Skin epidermis (tissue), 12 donors: ENCODE results near the gene FMNL3.

Experiments
- H3K27ac ChIP-seq, 21 experiments: fragments of 200-600 bp; sonication (generic) in 11 of 21; one replicate each; pipeline ENCODE4 v1.5.0; 2020; ENCODE audit warnings: mild to moderate bottlenecking in 3 of 21, inconsistent platforms in 2 of 21, moderate library complexity in 2 of 21
- H3K4me3 ChIP-seq, 7 experiments: fragments of 200-600 bp; sonication (generic) in 2 of 7; one replicate each; pipeline ENCODE4 v1.5.0; 2020; ENCODE audit warnings: inconsistent platforms in 2 of 7, mild to moderate bottlenecking in 2 of 7, moderate library complexity in 1 of 7

The FMNL3 gene

DNA sequence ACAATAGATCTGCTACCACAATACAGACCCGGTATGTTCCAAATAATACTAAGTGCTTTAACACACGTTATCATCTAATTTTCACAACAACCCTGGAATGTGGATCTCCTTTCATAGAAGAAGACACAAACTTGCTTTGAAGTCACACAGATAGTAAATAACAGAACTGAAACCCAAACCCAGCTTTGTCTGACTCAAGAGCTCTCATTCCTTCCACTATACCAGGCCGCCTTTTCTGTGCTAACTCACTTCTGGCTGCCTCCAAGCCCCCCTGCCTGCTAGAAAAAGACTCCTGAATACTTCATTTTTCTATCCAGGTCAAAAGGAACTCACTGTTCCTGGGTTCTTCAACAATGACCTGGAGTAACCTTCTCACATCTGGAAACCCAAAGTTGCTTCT lies 46.0 kb downstream of the FMNL3 start:
- peak overlapping the region in 7 of 21 experiments; percentile 14 to 95 (median 86) for H3K27ac ChIP-seq
- H3K4me3 ChIP-seq: no peak overlapping the region

DNA sequence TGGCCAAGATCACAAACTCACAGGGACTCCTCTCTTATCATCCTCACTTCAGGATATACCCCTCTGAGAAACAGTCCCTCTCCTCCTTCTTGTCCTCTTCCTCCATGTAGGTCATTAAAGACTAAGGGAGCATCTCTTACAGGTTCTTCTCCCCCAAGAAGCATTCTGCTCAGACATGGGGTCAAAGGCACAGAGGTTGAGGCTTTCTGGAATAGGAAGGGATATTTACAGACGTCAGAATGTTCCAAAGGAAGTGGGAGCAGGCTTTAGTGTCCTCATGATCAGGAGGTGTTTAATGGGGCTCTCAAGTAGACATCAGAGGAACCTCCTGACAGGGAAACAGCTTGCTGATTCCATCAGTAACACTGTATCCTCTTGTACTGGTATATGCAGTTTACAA lies 47.5 kb downstream of the FMNL3 start:
- H3K4me3 ChIP-seq: no peak overlapping the region
- H3K27ac ChIP-seq: no peak overlapping the region

DNA sequence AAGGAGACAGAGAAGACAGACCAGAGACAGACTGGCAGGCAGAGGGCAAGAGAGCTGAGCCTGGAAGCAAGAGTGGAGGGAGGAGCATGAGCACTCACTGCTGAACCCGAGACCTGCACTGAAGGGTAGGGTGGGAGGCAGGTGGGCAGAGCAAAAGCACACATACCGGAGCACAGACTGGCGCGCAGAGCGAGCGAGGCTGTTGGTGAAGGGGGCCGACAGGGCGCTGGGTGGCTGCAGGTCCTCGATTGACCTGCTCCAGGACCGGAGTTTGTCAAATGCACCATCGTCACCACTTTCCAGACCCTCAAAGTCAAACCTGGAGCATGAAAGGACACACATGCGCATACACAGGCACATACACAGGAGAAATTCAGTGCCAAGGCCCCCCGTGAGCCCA lies 48.9 kb downstream of the FMNL3 start:
- Histone ChIP-seq H3K4me3 (no peak overlapping the region), H3K27ac (no peak overlapping the region)

DNA sequence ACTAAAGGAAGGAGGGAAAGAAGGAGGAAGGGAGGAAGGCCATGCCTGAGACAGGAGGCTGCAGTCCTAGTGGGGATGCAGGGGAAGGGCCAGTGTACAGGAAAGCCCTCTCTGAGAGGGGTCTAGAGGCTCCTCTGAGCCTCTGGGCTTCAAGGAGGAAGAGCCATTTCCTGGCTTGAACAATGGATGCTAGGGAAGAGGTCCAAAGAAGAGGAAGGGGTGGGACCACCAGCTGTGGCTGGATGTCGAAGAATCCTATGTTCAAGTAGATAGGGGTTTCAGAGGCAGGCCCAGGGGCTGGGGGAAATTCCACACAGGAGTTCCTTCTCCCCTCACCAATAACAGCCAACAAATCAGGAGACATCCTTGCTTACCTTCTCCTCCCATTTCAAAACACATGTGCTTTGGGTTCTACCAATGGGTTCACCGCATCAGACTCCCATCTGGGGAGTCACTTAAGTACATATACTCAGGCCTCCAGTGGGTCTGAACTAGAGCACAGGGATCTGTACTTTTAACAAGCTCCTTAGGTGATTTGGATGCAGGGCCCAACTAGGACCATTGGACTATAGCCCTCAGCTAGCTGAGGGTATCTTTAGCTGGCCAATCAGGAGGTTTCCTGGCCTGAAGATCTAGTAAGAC lies 51.5 kb downstream of the FMNL3 start:
- peak overlapping the region in 5 of 21 experiments; percentile 22 to 63 (median 49) for H3K27ac ChIP-seq
- H3K4me3 ChIP-seq: no peak overlapping the region

DNA sequence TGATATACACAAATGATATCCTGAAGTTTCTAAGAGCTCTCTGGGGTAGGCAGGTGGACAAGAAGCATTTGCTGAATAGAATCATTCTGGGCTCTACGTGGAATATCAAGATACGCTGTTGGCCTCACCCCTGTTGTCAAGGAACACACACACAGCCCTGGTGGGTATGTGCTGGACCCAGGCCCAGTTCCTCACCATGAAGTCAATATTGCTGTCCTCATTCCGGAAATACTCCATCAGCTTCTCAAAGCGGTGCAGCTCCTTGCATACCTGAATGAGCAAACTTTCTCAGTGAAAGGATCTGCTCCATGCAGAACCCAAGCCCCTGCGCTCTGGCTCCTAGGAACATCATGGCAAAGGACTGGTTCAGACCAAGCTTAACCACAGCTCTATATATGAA lies 52.5 kb downstream of the FMNL3 start:
- Histone ChIP-seq H3K27ac (peak overlapping the region in 1 of 21 experiments; percentile 36), H3K4me3 (no peak overlapping the region)

DNA sequence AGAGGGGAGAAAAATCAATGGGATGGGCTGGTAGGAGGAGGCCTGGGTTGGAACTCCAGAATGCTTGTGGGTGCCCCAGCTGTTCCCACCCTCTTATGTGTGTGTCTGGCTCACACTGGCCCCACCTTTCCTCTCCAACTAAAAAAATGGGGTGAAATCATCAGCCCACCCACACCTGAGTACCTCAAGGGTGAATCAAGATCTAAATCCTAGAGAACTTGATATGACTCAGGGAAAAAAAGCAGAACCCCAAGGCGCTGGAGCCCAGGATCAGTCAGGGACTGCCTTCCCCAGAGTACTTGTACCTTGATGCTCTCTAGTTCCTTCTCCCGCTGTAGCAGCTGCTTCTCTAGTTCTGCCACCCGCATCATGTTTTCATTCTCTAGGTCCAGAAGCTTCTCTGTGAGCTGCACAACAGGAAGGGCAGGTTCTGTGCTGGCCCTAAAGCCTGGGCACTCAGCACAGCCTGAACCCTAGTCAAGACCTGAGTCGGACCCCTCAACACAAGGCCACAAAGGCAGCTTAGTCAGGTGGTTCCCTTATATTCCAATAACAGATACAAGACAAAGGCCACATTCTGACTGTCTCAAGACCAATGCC lies 54.2 kb downstream of the FMNL3 start:
- H3K27ac ChIP-seq: no peak overlapping the region

DNA sequence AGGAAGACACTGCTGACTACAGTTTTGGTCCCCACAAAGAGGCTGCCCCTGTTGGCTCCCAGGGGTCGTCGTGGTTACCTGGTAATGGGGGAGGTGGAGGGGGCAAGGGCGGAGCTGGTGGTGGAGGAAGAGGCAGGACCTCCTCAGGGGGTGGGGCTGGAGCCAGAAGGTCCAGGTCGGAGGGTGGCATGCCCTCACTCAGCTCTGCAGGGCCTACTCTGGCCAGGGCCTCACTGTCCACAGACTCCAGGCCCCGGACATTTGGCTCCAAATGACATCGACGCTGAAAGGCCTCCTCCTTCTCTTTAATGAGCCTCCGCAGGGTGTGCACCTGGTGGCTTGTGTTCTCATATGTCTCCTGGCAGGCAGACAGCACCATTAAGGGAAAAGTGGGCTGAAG lies 55.4 kb downstream of the FMNL3 start:
- Histone ChIP-seq H3K27ac (no peak overlapping the region), H3K4me3 (no peak overlapping the region)

More for the DNA sequence above, 54.2 kb downstream of the FMNL3 start:
- H3K4me3 ChIP-seq: no peak overlapping the region

DNA sequence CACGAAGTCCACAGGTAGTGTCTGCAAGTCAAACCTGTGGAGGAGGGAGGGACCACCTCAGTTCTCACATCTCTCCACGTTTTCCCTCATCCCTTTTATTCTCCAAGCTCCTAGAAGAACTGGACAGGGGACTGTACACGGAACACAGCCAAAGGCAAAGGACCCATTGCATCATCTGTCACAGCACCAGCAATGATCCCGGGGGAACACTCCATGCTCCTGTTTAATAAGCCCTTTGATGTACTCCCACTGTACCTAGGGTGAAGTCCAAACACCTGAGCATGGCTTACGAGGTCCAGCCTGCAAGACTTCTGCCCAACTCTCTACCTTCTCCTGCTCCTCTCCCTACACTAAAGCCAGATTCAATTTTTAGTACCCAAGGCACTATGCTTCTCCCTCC lies 57.3 kb downstream of the FMNL3 start:
- no peak overlapping the region for H3K27ac ChIP-seq
- H3K4me3 ChIP-seq: no peak overlapping the region

DNA sequence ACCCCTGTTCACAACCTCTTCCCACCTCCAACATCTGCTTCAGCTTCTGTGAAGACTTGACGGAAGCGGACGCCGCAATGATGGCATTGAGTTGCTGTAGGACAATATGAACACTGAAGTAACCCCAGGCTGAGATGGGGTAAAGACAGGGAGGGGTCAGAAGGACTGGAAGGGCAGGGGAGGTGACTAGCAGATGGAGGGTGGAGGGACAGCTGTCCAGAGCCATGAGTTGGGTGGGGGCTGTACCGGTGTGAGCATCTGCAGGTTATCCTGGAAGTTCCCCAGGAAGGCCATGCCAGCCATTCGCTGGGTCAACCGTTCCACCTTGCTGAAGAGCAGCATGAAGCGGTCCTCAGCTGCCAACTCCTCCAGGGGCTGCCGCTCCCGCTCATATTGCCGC lies 57.8 kb downstream of the FMNL3 start:
- H3K27ac ChIP-seq: peak overlapping the region in 1 of 21 experiments; percentile 4
- H3K4me3 ChIP-seq: no peak overlapping the region

DNA sequence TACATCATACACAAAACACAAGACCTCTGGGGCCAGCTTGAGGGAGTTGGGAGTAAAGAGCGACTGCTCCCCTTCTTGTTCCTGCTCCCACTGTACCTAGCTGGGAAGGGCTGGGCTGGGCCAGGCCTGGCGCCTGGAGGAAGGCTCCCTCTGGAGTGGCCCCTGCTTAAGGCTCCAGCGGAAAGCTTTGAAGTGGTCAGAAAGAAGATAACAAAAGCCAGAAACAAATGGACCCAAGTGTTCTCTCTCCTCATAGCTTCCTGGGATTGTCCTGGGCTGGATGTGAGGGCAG lies 58.5 kb downstream of the FMNL3 start:
- no peak overlapping the region for H3K4me3 ChIP-seq
- H3K27ac ChIP-seq: peak overlapping the region in 9 of 21 experiments; percentile 4 to 56 (median 38)

DNA sequence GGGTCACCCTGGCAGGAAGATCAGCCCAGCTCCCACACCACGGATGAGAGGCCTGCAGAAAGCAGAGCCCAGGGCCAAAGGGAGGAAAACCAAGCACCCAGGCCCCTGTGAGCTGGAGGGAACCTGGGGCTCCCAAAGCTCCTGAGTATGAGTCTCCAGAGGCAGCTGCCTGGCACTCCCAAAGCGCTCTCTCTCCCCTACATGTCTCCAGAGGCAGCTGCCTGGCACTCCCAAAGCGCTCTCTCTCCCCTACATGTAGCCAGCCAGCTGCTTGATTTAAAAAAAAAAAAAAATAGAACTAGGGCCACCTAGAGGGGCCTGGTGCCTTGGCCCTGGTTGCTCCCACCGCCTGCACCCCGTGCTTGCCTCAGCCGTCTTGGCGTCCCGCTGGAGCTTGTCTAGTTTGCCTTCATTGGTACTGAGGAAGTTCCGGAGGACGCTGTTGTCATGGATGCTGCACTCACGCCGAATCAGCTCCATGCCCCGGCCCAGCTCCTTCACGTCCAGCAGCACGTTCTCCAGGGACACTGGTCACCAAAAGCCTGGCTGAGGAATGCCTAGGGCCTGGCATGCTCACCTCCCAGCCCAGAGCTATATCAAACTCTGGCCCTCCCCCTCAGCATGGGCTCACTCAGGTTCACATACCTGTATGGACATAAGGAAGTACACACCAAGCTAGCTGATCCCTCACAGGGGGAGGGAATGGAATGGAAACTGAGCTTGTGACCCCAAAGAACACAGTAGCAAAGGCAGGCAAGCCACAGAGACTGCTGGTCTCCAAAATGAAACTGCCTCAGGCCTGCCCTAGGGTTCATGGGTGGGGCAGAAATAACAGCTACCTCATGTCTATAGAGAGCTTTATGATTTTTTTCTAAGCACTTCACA lies 59.1 kb downstream of the FMNL3 start:
- H3K27ac ChIP-seq: peak overlapping the region in 14 of 21 experiments; percentile 13 to 75 (median 40)
- H3K4me3 ChIP-seq: no peak overlapping the region

DNA sequence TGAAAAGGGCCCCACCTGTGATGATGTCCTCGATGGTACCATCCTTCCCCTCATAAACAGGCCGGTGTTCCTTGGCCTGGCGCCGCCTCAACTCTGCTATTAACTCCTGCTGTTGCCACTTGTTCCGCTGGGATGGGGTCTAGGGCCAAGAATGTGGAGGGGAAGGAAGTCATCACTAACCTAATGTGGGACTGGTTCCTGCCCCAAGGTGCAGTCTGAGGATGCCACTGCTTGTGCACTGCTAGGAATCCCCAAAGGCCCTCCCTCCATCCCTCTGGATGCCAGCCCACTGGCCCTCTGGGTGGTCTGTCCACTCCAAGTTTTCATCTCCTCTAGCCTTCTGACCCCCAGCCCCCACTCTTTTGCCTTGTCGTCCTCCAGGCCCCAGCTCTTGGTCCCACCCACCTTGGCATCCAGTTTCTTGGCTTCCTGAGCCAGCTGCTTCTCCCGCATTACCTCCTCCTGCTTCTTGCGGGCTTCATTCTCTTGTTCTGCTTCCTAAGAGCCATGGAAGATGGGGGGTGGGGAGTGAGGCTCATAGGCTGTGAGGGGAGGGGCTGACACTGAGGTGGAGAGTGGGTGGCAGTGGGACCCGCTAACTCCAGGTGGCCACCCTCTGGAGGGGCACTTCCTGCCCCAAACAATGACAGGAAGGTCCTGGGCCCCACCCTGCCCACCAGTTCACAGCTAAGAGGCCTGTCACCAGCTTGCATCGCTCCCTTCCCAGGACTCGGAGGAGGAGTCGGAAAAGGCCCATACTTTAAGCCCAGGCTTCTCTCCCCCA lies 60.1 kb downstream of the FMNL3 start:
- peak overlapping the region in 9 of 21 experiments; percentile 18 to 75 (median 43) for H3K27ac ChIP-seq
- H3K4me3 ChIP-seq: no peak overlapping the region

DNA sequence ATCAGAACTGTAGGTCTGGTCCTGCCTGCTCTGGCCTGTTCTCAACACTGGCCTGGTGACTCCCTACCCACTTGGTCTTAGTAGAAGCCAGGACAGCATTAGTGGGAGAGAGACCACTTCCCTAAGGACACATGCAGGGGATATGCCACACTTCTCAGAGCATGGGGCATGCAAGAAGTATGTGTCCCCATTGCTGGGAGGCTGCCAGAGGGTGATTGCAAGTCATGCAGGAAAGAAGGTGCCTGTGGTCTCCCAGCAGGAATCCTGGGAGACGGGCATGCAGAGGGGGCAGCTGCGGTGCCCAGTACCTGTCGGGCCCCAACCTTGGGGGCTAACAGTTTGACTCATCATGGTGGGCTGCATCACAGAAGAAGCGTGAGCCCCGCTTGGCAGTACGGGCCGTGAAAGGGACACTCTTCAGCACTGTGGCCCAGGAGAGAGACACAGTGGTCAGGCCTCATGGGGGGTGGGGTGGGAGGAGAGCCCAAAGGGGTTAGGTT lies 60.8 kb downstream of the FMNL3 start:
- peak overlapping the region in 1 of 21 experiments; percentile 78 for H3K27ac ChIP-seq

DNA sequence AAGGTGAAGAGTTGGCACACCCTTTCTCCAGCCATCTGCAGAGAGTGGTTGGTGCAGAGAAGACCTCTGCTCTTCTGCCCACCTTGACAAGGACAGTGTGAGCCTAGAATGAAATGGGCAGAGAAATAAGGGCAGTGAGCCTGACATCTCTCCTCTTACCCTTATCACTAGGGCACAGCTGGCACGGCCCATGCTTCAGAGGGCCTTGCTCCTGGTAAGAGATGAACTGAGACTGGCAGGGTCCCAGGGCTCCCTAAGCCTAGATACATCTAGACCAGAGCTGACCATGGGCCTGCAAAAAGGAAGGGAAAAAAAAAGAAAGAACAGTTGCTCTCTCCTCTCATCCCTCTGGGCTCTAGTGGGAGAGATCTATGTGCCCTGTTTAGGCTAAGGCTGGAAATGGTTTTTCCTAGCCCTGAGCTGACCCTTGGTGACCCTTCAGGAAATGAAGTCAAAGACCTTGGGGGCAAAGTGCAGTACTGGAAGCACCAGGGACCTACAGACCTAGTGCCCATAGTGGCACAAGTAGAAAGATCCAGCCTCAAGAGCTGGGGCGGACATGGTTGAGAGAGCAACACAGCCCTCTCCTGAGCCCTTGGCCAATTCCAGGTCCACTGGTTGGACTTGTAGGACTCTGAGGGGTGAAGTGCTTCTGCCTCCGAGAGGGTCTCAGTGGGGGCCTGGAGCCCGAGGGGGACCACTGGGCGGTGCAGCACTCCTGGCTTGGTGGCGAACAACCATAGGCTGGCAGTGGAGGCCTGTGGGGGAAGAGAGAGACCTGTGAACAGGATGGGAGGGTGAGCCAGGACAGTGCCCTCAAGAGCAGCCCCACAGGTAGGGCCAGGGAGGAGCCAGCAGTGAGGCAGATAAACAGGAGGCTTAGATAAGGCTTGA lies 61.8 kb downstream of the FMNL3 start:
- Histone ChIP-seq H3K27ac (peak overlapping the region in 9 of 21 experiments; percentile 10 to 78 (median 37)), H3K4me3 (no peak overlapping the region)

More for the DNA sequence above, 60.8 kb downstream of the FMNL3 start:
- H3K4me3 ChIP-seq: no peak overlapping the region

DNA sequence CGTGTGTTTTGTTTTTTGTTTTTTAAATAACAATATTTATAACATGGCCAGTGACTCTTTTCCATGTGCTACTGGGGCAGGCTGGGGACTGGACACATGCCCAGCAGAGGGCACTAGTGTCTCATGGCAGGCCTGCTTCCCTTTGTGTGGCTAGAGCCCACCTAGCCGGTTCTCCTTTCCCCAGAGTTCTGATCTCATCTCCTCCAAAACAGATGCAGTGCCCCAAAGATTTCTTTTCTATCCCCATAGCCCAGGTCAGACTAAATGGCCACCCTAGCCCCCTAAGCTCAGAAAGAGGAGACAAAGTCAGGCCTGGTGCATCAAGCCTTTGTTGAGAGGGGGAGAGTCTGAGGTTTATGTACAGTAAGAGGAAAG lies 62.6 kb downstream of the FMNL3 start:
- Histone ChIP-seq H3K4me3 (no peak overlapping the region), H3K27ac (peak overlapping the region in 11 of 21 experiments; percentile 5 to 78 (median 23))

DNA sequence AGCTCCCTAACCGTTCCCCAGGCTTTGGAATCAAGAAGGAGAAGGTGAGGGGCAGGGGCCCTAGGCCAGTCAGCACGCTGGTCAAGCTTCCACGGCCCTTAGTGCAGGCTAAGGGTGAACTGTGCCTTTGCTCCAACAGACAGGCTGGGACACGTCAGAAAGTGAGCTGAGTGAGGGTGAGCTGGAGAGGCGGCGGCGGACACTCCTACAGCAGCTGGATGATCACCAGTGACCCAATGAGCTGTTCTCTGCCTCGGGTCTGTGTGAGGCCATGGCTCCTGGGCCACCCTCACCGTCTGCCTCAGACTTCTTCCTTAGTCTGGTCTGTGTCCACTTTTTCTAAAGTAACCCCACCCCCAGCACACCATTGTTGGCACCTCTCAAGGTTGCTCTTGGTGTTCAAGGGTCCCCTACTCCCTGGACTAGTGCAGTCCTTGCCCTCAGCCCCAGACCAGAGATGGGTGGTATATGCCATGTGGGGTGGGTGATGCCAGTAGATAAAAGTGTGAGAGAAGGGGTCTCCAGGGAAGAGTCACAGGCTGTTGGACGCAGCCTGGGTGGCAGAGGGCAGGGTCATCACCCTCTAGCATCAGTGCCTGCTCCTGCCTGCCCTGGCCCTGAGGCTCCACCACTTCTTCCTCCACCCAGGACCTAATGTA lies 63.1 kb downstream of the FMNL3 start:
- no peak overlapping the region for H3K4me3 ChIP-seq
- H3K27ac ChIP-seq: peak overlapping the region in 7 of 21 experiments; percentile 5 to 78 (median 35)

DNA sequence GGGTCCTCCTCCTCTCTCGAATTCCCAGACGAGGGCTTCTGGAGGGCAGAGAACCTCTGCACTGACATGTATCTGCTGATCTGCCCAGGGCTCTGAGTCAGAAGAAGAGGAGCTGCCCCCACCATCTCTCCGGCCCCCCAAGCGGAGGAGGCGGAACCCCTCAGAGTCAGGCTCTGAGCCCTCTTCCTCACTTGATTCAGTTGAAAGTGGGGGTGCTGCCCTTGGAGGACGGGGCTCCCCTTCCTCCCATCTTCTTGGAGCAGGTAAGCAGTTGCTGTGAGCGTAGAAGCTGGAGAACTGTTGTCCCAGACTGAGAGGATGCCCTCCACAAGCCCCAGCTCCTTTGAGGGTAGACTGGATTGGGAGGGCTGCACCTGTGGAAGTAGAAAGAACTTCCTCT lies 64.1 kb downstream of the FMNL3 start:
- Histone ChIP-seq H3K4me3 (no peak overlapping the region), H3K27ac (peak overlapping the region in 2 of 21 experiments; percentile 67 to 78)

DNA sequence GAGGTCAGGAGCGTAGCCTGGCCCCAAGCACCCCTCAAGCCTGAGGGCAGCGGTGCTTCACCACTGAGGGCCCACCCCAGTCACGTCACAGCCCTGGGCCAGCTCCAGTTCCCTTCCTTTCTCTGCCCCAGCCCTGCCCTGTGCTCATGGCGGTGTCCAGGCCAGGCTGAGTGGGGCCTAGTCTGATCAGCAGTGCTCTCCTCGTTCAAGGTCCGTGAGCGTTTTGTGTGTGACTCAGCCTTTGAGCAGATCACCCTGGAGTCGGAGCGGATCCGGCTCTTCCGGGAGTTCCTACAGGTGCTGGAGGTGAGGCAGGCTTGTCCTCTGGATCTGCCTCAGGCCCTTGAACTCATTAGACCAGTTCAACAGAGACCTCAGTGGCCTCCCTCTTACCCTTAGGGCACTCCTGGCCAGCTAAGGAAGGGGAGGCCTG lies 64.8 kb downstream of the FMNL3 start:
- H3K27ac ChIP-seq: peak overlapping the region in 17 of 21 experiments; percentile 11 to 78 (median 44)
- no peak overlapping the region for H3K4me3 ChIP-seq
